SK-N-SH treated with all-trans-retinoic acid at 6 μM for 48 hours (cell line): Measurements from ENCODE around the gene VAPA.

Experiments
- ISL1 ChIP-seq: fragments of 250-450 bp; sonication (Bioruptor Pico); IDR thresholded peaks from 2 replicates; pipeline ENCODE4 v2.1.2; 2022; ENCODE audit warnings: mild to moderate bottlenecking, moderate library complexity
- PPARA ChIP-seq: fragments of 250-450 bp; sonication (Bioruptor Pico); IDR thresholded peaks from 2 replicates; pipeline ENCODE4 v1.5.0; 2020; ENCODE audit warnings: mild to moderate bottlenecking, borderline replicate concordance
- ZFP3 ChIP-seq: fragments of 250-450 bp; sonication (Bioruptor Pico); IDR thresholded peaks from 2 replicates; pipeline ENCODE4 v1.5.0; 2020; ENCODE audit warnings: mild to moderate bottlenecking, moderate library complexity
- TF ChIP-seq, protein P1 (sequence below): fragments of 250-450 bp; sonication (Bioruptor Pico); IDR thresholded peaks from 2 replicates; pipeline ENCODE4 v1.8.0; 2020; ENCODE audit warnings: mild to moderate bottlenecking, moderate library complexity, borderline replicate concordance

DNA sequence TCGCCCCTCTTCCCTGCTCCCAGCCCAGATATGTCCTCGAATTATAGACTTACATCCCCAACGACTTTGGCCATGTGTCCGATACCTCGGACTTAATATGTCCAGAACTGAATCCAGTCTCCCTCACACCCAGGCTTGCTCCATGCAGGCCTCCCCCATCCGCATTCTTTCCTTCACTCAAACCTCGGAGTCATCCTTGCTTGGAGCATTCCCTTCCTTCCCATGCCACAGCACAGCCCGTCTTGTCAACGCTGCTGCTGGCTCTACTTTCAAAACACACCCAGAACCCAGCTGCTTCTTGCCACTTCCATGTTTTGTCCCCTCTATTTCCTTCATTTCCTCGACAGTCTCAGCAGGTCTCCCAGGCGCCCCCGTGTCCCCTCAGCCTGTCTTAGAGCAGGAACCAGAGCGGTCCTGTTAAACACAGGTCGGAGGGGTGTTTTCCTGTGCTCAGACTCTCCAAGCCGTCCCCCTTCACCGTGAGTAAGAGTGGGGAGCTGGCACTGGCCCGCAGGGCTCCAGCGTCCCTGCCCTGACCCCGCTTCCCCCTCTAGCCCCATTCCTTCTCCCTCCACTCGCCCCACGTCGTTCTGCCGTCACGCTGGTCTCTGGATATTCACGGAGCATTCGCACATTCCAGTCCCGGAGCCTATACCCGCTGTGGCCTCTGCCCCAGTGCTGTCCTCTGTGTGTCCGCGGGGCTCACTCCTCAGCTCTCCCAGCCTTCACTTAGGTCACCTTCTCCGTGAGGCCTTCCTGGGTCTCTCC is 54.4 kb downstream of the VAPA start:
- TF ChIP-seq, protein P1, sequence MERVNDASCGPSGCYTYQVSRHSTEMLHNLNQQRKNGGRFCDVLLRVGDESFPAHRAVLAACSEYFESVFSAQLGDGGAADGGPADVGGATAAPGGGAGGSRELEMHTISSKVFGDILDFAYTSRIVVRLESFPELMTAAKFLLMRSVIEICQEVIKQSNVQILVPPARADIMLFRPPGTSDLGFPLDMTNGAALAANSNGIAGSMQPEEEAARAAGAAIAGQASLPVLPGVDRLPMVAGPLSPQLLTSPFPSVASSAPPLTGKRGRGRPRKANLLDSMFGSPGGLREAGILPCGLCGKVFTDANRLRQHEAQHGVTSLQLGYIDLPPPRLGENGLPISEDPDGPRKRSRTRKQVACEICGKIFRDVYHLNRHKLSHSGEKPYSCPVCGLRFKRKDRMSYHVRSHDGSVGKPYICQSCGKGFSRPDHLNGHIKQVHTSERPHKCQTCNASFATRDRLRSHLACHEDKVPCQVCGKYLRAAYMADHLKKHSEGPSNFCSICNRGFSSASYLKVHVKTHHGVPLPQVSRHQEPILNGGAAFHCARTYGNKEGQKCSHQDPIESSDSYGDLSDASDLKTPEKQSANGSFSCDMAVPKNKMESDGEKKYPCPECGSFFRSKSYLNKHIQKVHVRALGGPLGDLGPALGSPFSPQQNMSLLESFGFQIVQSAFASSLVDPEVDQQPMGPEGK, result no peak
- TF ChIP-seq PPARA (CRISPR knock-in tag) (no peak), ISL1 (CRISPR knock-in tag) (no peak), ZFP3 (CRISPR knock-in tag) (no peak)
